Stimulated activated CD8-positive, alpha-beta memory T cell treated with anti-CD3 and anti-CD28 coated beads, Interleukin-7, amount 100 ng/mL, for 4 hours (primary cell): Measurements from ENCODE around the gene CBX1.
A peak's percentile ranks its signal among the peaks of the same experiment; 100 is the strongest.
"Not testable (repeated sequence)": the region's sequence is repeated elsewhere in the genome, so short reads cannot be mapped to it uniquely, and the experiment has no call there.

Experiments used
- DNase-seq, 2 donors: peaks; one replicate each; pipeline ENCODE4 v3.0.0-alpha.2; 2020; ENCODE audit warnings: low read depth in 2 of 2

CBX1 gene

DNA sequence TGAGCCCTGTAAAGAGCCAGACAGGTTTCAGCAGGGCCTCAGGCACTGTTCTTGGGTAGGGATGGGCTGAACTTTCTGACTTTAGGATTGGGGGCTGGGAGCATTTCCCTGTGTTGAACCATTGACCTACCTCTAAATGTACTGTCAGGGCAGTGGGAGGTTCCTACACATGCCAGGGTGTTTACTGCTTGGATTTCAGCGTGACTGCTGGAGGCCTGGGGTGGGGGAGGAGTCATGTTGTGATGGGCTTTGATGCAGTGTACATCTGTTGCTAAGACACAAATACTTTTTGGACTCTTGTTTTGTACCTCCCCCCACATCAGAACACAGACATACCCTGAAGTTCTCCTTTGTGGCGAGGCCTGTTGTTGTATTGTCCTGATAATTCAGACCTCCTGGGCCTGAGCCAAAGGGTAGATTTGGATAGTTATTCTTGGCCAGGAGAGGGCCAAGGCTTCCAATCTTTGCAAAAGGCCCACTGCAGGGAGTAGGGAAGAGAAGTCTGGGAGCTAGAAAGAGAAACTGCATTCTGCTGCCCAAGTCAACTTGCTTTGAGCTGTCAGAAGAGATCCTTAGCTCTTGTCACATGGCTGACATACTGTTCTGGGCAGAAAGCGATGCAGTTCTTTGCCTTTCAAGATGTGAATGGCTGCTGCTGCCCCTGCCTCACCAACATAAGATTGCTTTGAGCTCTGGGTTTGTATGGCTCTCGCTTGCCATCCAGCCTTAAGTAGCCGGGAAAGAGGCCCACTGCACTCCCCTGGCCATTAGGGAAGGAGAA, 49.4 kb downstream of the CBX1 start:
- no peak for DNase-seq

DNA sequence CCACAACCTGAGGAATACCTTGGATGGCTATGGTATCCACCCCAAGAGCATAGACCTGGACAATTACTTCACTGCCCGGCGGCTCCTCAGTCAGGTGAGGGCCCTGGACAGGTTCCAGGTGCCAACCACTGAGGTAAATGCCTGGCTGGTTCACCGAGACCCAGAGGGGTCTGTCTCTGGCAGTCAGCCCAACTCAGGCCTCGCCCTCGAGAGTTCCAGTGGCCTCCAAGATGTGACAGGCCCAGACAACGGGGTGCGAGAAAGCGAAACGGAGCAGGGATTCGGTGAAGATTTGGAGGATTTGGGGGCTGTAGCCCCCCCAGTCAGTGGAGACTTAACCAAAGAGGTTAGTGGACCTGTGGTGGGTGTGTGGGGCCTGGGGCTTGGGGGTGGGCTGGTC, 50.0 kb downstream of the CBX1 start:
- no peak for DNase-seq

DNA sequence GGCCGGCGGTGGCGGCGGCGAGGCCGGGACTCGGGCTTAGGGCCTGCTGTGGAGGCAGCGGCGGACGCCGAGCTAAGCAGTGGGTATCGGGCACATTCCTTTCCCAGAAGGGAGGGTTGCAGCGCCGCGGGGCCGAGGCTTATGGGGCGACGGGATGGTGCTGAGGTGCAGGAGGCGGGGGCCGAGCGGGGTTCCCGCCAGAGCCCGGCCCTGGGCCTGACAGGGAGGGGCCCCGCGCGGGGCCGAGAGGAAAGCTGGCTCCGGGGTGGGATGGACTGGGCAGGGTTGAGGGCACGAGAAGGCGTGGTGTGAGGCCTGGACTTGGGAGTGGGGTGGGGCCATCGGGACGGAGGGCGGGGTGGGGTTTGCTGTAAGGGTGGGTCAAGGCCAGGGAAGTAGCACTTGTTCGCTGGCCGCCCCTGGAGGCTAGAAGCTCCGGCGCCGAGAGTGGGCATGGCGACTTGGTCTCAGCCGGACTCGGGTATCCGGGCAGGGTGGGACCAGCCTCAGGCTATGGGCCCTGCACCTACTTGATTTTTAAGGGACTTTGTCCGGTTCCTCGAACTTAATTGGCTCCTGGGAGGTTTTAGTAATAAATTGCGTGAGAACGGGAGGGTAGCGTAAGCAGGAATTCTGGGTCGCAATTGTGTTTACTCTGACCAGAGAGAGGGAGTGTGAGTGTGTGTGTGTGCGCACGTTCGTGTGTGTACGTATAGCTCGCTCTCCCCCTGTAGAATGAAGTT, 52.7 kb downstream of the CBX1 start:
- DNase-seq, result peak in 1 of 2 donors; percentile 34

DNA sequence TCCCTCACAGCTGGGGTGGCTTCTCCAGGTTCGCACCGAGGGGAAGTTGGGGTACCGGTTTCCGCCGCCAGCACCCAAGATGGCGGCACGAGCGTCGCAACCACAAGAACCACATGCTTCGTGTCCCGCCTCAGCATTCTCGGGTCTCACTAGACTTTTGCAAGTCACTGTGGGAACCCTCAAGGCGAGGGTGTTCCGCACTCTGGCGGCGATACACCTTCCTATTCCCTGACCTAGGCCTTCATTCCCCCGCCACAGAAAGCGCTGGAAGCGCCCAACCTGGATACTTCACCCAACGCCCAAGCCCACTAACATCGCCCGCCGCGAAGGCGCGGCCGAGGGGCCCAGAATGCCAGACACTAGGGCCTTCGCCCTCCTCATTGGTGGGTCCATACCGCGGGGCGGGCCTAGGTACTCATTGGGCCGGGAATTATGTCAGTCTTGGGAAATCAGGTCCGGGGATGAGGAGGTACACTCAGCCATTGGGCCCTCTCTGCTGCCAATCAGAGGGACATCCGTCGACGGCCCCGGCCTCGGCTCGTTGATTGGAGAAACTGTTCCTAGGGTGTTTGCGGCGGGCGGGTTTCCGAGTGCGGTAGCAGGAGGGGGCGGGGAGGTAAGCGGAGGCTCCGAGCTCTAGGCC, 53.4 kb downstream of the CBX1 start, which contains the start of gene NFE2L1:
TSS of gene NFE2L1 (plus strand) at position 619 of the 643 bp plus-strand sequence. CDS start 2,760 bp downstream, outside the sequence.
- peak; percentile 97 to 98 for DNase-seq

DNA sequence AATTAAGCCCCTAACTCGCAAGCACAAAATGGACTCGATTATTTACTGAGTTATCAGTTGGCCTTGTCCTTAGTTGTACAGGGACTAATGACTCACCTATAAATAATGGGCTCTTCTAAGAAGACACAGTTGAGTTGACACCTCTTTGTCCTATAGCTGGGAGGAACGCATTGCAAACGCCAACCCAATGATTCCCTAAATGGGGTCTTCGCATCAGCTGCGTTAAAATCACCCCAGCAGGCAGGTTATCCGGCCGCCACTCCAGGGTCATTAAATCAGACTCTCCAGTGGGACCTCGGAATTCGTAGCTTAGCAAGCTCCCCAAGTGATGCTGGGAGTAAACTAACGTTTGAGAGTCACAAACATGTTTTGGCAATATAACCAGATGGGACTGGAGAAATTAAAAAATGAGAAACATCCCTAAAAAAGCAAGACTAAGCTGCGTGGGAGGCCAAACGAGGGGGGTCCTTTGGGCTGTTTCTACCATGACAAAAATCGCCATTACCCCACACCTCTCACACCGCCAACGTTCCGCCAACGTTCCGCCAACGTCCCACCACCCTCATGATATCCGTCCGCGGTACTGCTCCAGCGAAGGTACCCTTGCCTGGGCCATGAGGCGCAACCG, 54.1 kb downstream of the CBX1 start:
- DNase-seq, result no peak

DNA sequence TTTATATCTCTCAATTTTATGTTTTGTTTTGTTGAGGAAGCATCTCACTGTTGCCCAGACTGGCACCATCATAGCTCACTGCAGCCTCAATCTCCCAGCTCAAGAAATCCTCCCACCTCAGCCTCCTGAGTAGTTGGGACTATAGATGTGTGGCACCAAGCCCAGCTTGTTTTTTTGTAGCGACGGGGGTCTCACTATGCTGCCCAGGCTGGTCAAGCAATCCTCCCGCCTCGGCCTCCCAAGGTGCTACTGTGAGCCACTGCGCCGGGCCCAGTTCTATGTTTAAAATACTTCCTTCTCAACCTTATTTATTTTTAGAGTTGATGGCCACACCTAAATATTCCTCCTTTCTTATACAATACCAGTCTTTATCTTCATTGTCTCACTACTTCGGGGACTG, 55.0 kb downstream of the CBX1 start:
- no peak for DNase-seq

DNA sequence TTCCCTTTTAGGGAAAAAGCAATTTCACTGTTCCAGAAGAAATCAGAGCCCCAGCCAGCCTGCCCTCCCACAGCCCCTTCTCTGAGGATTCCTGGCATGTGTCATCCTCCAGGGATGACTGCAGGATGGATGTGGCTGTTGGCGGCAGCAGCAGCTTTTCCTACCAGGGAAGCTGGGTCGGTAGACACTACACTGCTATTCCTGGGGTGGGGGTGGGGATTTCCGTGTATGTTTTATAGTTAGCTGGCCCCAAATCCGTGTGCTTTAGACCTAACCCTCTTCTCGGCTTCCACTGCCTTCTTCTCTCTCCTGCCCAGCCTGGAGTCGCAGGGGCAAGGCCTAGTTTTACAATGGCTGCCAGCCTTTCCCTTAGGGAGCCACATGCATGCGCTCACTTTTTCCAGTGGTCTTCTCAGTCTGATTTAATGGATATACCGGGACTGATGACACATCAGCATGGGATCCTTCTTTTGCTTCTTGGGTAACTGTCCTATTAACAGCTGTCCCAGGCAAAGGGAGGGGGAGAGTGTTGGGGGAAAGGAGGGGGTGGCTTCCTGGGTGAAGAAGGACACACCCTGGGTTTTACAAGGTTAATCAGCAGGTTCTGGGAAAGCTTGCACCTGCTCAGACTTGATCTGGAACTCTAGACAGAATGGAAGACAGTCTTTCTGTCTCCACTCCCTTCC, 55.8 kb downstream of the CBX1 start:
- no peak for DNase-seq

DNA sequence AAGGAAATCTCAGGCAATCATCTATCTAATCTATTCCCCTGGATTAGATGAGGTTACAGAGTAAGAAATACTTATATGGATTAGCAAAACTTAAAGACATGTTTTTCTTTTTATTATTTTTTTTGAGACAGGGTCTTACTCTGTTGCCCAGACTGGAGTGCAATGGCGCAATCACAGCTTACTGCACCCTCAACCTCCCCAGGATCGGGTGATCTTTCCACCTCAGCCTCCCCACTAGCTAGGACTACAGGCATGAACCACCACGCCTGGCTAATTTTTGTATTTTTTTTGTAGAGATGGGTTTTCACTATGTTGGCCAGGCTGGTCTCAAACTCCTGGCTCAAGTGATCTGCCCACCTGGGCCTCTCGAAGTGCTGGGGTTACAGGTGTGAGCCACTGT, 56.4 kb downstream of the CBX1 start:
- no peak for DNase-seq

DNA sequence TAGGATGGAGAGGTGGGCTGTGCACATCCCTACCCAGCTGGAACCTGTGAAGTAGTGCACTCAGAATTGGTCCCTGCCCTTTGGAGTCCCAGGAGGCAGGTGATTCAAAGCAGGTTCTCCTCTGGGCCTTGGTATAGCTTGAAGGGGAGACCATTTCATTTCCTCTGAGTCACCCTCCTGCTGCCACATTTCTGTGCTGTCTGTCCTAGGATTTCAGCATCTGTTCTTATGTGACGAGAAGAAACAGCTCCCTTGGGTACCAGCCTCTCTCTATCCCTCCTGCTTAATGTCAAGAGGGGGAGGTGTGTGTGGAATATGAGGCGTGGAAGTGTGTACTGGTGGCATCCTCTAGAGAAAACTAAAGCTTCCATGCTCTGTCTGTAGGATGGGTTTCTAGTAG, 58.1 kb downstream of the CBX1 start:
- DNase-seq, result no peak

DNA sequence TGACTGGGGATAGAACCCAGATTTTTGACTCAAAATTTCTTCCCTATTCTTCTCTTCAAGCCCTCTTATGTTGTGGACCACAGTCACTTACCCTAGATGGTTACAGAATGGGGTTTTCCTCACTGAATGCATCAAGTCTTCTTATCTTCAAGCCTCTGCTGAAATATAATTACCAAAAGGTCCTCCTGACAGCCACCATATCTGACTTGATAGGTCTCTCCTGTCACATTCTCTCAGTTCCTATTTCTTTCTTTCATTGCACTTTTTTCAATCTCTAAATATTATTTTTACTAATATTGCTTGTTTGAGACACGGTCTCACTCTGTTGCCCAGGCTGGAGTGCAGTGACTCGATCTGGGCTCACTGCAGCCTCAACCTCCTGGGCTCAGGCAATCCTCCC, 62.6 kb downstream of the CBX1 start:
- DNase-seq, result no peak

DNA sequence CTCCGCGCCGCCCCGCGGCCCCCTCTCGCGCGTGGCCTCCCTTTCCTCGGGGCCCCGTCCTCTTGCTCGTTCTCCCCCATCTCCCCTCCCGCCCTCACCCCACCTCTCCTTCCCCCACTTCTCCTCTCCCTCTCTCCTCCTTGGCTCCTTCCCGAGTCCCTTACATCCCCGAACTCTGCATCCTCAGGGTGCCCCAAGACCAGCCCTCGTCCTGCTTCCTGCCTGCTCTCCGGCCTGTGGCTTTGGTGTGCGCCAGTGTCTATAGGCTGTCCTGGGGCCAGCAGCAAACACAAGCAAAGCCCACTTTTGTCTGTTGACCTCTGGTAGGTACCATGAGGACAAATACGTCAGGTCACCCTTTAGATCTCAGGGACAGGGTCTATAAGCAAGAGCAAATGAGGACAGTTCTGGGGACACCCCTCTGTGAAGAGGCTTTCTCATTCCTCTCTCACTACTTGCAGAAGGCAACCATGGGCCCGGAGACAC, 63.4 kb downstream of the CBX1 start:
- no peak for DNase-seq

DNA sequence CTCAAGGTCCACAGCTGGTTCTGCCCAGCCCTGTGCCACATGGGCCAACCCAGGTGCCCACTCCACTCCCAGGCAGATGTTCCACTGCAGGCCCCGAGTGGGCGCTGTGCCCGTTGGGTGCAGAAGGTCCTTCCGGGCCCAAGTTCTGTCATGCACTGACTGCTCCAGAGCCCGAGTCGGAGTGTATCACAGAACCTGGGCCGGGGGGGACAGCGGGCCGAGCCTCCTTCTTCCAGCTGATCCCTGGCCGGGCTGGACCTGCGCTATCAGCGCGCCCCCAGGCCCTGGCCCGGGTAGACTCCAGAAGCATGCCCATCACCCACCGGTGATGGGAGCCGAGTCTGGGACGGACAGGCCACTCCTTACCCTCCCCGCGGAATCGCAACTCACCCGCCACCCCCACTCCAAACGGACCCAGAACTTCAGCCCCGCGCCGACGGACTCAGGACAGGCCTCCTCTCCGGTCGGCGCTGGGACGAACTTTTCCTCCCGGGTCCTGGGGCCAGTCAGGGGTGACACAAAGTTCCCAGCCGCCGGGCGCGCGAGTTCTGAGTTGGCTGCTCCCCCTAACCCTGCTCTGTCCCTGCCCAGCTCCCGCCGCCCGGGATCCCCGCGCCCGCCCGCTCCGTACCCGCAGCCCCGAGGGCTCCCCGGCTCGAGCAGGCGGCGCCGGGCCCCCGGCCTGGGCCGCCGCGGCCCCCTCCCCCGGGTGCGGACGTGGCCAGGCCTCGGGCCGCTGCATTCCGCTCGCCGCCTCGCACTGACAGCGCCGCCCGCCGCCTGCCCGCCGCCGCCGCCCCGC, 64.0 kb downstream of the CBX1 start, which contains the start of gene COPZ2:
TSS of gene COPZ2 (minus strand) at position 762 of the 802 bp plus-strand sequence. CDS start at position 742, 20 bp downstream.
- peak in 1 of 2 donors; percentile 43 for DNase-seq

DNA sequence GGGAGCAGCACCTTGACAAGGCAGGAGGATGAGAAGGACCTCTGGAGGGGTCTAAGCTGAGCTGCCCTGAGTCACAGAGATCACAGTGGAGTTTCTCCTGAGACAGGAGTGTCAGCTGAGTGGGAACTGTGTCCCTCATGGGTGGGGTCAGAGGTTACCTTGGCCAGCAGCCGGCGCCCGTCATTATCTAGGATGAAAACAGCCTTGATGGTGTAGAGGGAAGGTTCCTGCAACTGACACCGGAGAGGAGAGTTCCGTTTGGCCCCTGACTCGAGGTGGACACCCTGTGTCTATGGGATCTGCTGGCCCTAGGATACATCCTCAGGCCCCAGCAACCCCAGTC, 64.6 kb downstream of the CBX1 start:
- no peak for DNase-seq

DNA sequence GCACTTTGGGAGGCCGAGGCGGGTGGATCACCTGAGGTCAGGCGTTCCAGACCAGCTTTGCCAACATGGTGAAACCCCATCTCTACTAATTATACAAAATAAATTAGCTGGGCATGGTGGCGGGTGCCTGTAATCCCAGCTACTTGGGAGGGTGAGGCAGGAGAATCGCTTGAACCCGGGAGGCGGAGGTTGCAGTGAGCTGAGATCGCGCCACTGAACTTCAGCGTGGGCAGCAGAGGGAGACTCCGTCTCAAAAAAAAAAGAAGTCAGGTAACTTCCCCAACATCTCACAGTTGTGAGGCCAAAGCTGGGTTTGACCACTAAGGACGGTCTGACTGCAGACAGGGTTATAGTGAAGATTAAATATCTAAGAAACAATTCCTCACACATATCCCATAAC, 66.5 kb downstream of the CBX1 start:
- not testable (repeated sequence) for DNase-seq

DNA sequence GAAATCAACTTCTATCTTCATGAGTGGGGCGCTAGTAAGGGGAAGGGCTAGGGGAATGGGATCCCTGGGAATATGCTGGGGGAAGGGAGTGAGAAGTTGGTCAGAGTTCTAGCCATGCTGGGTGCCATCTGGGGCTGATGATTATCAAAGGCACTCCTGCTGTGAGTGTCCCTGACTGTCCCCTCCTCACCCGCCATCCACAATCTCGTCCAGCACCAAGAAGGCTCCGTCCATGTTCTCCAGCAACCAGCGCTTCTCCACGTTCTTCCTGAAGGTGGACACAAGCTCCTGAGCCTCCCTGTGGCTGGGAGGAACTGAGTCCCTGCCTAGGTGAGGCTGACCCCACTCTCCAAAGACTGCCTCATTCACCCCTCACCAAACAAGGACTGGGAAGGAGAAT, 69.3 kb downstream of the CBX1 start:
- no peak for DNase-seq

DNA sequence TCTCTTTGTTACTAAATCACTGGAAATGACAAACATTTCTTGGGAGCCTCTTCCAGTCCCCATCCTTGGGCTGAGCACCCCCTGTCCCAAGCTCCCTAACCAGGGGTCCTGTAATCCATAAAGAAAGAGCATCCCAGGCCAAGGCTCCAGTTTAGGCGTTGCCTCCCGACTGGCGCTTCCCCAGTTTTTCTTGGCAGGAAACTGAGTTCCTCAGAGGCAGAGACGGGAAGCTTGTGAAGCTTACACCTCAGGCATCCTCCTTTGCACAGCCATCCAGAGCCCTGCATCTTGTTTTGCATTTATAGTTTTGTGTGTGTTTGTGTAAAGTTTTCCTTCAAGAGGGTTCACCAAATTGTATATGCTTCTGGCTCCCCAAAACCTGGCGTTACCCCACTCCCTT, 70.7 kb downstream of the CBX1 start:
- no peak for DNase-seq

DNA sequence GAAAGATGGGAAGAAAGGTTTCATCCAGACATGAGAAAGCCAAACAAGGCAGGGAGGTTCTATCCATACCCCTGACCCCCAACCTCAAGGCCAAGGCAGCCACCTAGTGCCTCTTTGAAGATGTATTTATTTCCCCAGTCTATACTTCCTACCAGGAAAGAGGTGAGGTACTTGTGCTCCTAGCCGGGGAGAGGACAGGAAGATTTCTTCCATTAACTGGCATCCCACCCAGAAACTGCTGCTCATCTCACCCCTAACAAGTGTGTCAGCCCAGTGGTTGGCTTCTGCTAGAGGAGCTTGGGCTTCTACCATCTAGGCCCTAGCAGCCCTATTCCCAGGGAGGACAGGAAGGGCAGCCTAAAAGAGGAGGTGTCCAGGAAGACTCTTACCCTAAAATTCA, 72.5 kb downstream of the CBX1 start:
- no peak for DNase-seq

DNA sequence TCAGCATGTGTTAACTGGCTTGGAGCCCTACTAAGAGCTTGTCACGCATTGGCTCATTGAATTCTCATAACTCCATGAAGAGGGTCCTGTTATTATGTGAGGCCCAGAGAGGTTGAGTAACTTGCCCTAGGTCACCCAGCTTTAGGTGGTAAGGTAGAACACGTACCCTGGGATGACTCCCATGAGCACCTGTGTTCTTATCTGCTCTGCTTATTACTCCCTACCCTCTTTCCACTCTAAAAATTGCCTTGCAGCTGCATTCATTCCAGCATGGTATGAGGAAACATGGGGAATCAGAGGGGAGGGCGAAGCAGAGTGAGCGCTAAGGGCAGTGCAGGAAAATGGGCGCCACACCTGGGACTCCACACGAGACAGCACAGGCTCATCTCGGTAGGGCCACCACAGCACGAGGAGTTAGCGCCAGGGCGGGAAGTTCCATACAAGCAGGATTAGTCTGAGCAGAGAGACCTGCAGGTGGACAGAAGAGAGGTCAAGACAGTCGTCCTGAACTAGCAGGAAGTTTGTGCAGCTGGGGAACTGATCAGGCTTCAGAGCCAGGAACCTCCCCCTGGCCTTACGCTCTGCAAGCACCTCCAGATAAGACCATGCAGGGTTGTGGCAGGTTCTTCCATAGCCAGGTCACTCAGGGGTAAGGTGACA, 73.8 kb downstream of the CBX1 start:
- no peak for DNase-seq

DNA sequence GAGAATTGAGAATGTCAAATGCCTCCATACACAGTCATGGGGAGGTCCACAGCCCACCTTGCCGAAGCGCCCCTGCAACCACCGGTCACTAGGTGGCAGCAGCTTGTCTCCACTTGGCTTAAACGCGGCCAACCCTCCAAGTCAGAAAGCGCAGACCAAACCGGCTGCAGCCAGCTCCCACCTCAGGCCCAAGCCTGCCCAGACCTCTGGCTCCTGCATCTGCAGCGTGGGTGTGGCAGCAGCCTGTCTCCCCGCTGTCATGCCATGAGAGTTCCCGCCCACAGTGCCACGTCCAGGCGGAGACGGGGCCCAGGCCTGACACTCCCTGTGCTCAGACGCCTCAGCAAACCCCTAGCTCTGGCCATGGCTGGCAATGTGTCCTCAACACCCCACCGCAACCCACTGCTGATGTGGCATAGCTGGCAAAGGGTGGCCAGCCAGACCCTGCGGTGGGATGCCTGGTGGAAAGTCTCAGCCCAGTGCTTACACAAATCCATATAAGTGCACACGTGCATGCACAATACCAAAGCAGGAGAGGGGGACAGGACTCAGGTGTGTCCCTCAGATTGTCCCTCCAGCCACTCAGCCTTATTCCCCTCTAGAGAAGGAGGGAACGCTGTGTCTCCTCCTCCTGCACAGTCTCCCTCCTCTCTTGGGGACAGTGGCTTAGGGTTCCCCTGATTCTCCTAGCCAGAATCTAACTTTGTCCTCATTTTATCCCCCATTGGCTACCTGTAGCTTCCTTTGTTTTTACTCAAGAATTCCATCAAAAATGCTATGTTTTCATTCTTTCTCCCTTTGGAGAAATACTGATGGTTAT, 74.6 kb downstream of the CBX1 start:
- peak; percentile 53 to 57 for DNase-seq
